ENCODE results near the gene FGGY. TPM values are rescaled to one million over a fixed set of nuclear protein-coding genes. Genes with fewer than 3 reads are reported as not detected.
"Not testable (repeated sequence)": the region's sequence is repeated elsewhere in the genome, so short reads cannot be mapped to it uniquely, and the experiment has no call there.

FGGY gene
- total RNA-seq, 1 donor from 2014 or later, result 24.3 TPM

DNA sequence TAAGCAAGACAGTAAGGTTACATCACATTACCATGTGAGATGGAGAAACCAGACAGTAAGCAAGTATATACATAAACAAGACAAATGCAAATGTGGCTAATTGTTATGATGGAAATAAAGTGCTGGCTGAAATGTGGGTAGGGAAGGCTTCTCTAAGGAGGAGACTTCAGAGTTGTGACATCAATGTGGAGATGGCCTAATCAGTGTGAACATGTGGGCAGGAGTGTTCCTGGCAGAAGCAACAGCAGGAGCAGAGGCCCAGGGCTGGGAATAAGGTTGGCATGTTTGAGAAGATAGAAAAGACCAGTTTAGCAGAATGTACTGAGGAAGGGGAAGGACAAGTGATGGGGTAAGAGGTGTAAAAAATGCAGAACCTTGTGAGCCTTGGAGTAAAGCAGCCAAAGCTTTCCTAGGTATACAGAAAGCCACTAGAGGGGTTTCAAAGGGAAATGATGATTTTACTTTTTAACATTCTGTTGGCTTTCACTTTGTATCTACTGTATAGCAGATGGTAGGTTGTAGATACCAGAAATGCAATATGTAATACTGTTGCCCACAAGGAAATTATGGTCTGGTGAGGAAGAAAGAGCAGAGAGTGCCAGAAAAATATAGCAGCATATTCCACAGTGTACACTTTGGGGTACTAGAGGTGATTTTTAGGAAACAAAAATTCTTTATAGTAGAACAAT is 197.4 kb downstream of the FGGY start:
- TF ChIP-seq CTCF (conservative IDR thresholded peaks at IDR 0.05; ENCODE audit: low read depth, low read length), result no peak
- H3K4me3 ChIP-seq (ENCODE audit: low read depth, low read length), result no peak overlapping the region
- DNase-seq (ENCODE audit: low read depth), result no peak

DNA sequence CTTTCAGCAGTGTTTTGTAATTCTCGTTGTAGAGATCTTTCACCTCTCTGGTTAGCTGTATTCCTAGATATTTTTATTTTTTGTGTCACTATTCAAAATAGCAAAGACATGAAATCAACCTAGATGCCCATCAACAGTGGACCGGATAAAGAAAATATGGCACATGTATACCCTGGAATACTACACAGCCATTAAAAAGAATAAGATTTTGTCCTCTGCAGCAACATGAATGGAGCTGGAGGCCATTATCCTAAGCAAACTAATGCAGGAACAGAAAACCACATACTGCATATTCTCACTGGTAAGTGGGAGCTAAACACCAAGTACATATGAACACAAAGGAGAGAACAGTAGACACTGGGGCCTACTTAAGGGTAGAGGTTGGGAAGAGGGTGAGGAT is 199.3 kb downstream of the FGGY start:
- not testable (repeated sequence) for H3K4me3 ChIP-seq (ENCODE audit: low read depth, low read length); DNase-seq (ENCODE audit: low read depth)

GRCh38 chr1:59497616-59498015 is 200.7 kb downstream of the FGGY start:
- no peak for TF ChIP-seq CTCF (conservative IDR thresholded peaks at IDR 0.05; ENCODE audit: low read depth, low read length)
- no peak overlapping the region for H3K4me3 ChIP-seq (ENCODE audit: low read depth, low read length)
- DNase-seq (ENCODE audit: low read depth), result no peak

DNA sequence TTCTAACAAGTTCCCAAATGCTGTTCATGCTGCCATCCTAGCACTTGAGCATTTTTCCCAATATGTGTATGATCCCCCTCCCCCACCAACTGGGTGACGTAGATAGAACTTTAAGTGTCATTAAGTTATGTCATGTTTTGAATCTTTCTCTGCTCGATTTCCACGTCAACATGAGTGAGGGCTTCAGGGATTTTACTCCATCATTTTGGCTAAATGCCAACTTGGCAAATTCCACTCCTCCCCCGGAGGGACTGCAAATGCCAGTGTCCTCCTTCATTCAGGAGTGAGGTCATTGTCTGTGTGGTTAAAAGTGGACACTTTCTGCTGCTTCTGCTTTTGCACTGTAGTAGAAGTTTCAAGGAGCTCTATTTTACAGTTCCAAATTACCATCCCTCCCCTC is 201.7 kb downstream of the FGGY start:
- no peak for DNase-seq (ENCODE audit: low read depth)

DNA sequence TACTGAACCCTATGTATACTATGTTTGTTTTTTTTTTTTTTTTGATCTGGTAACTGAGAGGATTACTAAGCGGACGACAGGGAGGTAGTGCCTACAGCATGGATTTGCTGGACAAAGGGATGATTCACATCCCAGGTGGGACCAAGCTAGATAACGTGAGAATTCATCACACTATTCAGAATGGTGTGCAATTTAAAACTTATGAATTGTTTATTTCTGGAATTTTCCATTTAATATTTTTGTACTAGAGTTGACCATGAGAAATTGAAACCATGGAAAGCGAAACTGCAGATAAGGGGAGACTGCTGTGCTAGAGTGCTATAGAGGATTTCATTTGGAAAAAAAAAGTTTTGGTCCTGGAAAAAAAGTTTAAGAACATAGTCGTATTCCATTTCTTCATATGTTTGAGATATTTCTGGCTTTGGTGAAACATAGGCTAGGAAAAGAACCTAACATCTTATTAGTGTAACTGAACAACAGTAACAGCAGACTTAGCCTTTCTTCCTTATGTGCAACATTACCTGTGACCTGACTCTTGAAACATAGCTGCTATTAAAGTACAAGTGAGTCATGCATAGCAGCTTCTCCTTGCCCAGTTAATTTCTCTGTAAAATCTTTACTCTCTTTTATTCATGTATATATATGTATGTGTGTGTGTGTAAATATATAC is 202.5 kb downstream of the FGGY start:
- DNase-seq (ENCODE audit: low read depth), result no peak
- no peak for TF ChIP-seq CTCF (conservative IDR thresholded peaks at IDR 0.05; ENCODE audit: low read depth, low read length)
- no peak overlapping the region for H3K4me3 ChIP-seq (ENCODE audit: low read depth, low read length)

More for the DNA sequence above, 201.7 kb downstream of the FGGY start:
- TF ChIP-seq CTCF (conservative IDR thresholded peaks at IDR 0.05; ENCODE audit: low read depth, low read length), result no peak
- no peak overlapping the region for H3K4me3 ChIP-seq (ENCODE audit: low read depth, low read length)

- H3K4me3 ChIP-seq (ENCODE audit: low read depth, low read length), result no peak overlapping the region
- no peak for DNase-seq (ENCODE audit: low read depth)
- TF ChIP-seq CTCF (conservative IDR thresholded peaks at IDR 0.05; ENCODE audit: low read depth, low read length), result no peak
These were observed 203.2 kb downstream of the FGGY start for GRCh38 chr1:59499943-59500569.

GRCh38 chr1:59500950-59501742 is 204.3 kb downstream of the FGGY start:
- TF ChIP-seq CTCF (conservative IDR thresholded peaks at IDR 0.05; ENCODE audit: low read depth, low read length), result no peak
- DNase-seq (ENCODE audit: low read depth), result no peak
- no peak overlapping the region for H3K4me3 ChIP-seq (ENCODE audit: low read depth, low read length)
